T1000 (cell line): Measurements from ENCODE around the gene ZNF672.
"Not testable (repeated sequence)": the region's sequence is repeated elsewhere in the genome, so short reads cannot be mapped to it uniquely, and the experiment has no call there.

Experiments
- DNase-seq: peaks from one replicate; lab custom pipeline; 2025; ENCODE audit warnings: mixed read lengths; lab: John Stamatoyannopoulos, UW

Gene ZNF672

GRCh38 chr1:248856176-248856575, 18.2 kb downstream of the ZNF672 start:
- DNase-seq = no peak

- DNase-seq = no peak
These were observed 19.2 kb downstream of the ZNF672 start for GRCh38 chr1:248857201-248857600.

- no peak for DNase-seq
These were observed 19.7 kb downstream of the ZNF672 start for GRCh38 chr1:248857749-248858095.

- peak; percentile 13 for DNase-seq
These were observed 20.3 kb downstream of the ZNF672 start for GRCh38 chr1:248858096-248858890.

- DNase-seq = peak; percentile 91
These were observed 21.2 kb downstream of the ZNF672 start, which contains the start of gene ZNF692 for GRCh38 chr1:248858891-248859889. ZNF692 (minus strand) TSS chr1:248859085; CDS start chr1:248858309, 776 bp downstream.

GRCh38 chr1:248860007-248860406, 22.0 kb downstream of the ZNF672 start:
- no peak for DNase-seq

- DNase-seq = no peak
These were observed 23.6 kb downstream of the ZNF672 start for GRCh38 chr1:248861616-248862015.

- no peak for DNase-seq
These were observed 24.6 kb downstream of the ZNF672 start for GRCh38 chr1:248862695-248862997.

- DNase-seq = peak; percentile 44
These were observed 25.2 kb downstream of the ZNF672 start for GRCh38 chr1:248862998-248863881.

GRCh38 chr1:248871837-248872401, 33.9 kb downstream of the ZNF672 start:
- no peak for DNase-seq

GRCh38 chr1:248872752-248873408, 34.9 kb downstream of the ZNF672 start:
- peak; percentile 28 for DNase-seq

- peak; percentile 97 for DNase-seq
These were observed 35.5 kb downstream of the ZNF672 start for GRCh38 chr1:248873409-248873992.

GRCh38 chr1:248873993-248874533, 36.0 kb downstream of the ZNF672 start:
- peak; percentile 92 for DNase-seq

GRCh38 chr1:248881261-248881660, 43.2 kb downstream of the ZNF672 start:
- no peak for DNase-seq

- DNase-seq = not testable (repeated sequence)
These were observed 44.4 kb downstream of the ZNF672 start for GRCh38 chr1:248882427-248882826.

- DNase-seq = no peak
These were observed 46.7 kb downstream of the ZNF672 start for GRCh38 chr1:248884632-248885295.

- no peak for DNase-seq
These were observed 47.6 kb downstream of the ZNF672 start for GRCh38 chr1:248885646-248886045.

- DNase-seq = no peak
These were observed 48.3 kb downstream of the ZNF672 start for GRCh38 chr1:248886237-248886895.

- not testable (repeated sequence) for DNase-seq
These were observed 51.9 kb downstream of the ZNF672 start for GRCh38 chr1:248889914-248890243.
